Erythroblast (primary cell): Measurements from ENCODE around the gene NPTX1.

ENCODE experiments used
- GATA1 ChIP-seq: IDR thresholded peaks from 2 replicates; pipeline ENCODE4 v1.6.1; 2011; ENCODE audit warnings: low read depth, mild to moderate bottlenecking, control low read depth, low read length, moderate library complexity
- POLR2A ChIP-seq: IDR thresholded peaks from 2 replicates; pipeline ENCODE4 v1.6.1; 2011; ENCODE audit warnings: mild to moderate bottlenecking, low read length

DNA sequence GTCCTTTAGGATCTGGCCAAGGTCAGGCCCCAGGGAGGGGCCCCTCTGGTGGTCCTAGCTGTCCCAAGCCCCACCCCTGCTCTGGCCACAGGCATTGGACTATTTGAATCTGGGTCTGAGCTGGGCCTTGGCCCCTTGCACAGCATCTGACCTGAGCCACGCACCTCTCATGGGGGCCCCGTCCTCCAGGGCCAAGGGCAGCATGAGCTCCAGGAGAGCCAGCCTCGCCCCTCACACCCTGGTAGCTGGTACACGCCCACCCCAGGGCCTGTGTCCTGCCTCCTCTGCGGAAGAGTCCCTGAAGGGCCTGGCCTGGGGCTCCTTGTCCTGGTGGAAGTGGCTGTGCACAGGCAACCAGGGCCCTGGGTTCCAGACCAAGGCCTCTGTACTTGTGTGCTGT, 37.6 kb downstream of the NPTX1 start:
- no peak for TF ChIP-seq POLR2A
- no peak for TF ChIP-seq GATA1
